ENCODE results near the gene PLIN3. TPM values are rescaled to one million over a fixed set of nuclear protein-coding genes. Genes with fewer than 3 reads are reported as not detected.

Gene PLIN3
- polyA plus RNA-seq (2013, experiment 1 of 2) = 27.5 TPM
- polyA plus RNA-seq (2013, experiment 2 of 2) = 28.8 TPM

- peak within 1 kb of the TSS; percentile 92 for H3K56ac ChIP-seq (ENCODE audit: low read length)
- no peaks in the 10 kb centered on the region for H3K36me3 ChIP-seq (ENCODE audit: control insufficient read depth, insufficient read depth, low read length)
- H3K27me3 ChIP-seq (ENCODE audit: insufficient read depth, low read length, poor library complexity) = no peaks in the 10 kb centered on the region
- H2BK5ac ChIP-seq (ENCODE audit: low read length) = no peak within 1 kb of the TSS
- peak; percentile 95 for DNase-seq
- WGBS (ENCODE audit: extremely low coverage, insufficient coverage, low lambda C conversion rate) = no CpG with 5 or more reads among the region's 46 CpGs
- no peak within 1 kb of the TSS for H4K8ac ChIP-seq (ENCODE audit: low read depth, low read length)
- peak within 1 kb of the TSS; percentile 55 for H3K18ac ChIP-seq (ENCODE audit: low read length)
- no peak within 1 kb of the TSS for H4K5ac ChIP-seq (ENCODE audit: low read length)
- peak within 1 kb of the TSS; percentile 58 for H3K4ac ChIP-seq (ENCODE audit: low read depth, low read length)
- H3K4me3 ChIP-seq (ENCODE audit: low read length) = peak within 1 kb of the TSS; percentile 96
- peak within 1 kb of the TSS; percentile 92 for H3K4me2 ChIP-seq (ENCODE audit: low read length)
- H2BK15ac ChIP-seq (replicated peaks; ENCODE audit: low read depth) = no peak within 1 kb of the TSS
- peaks cover 6% of the 10 kb centered on the region for H3K79me2 ChIP-seq (ENCODE audit: control insufficient read depth, insufficient read depth, low read length)
- no peak within 1 kb of the TSS for H3K23ac ChIP-seq (ENCODE audit: low read length)
- H2AK5ac ChIP-seq (ENCODE audit: low read length) = no peak within 1 kb of the TSS
- peaks cover 4% of the 10 kb centered on the region for H3K4me1 ChIP-seq (ENCODE audit: control insufficient read depth, low read depth, low read length)
- H3K27ac ChIP-seq (ENCODE audit: low read depth, low read length) = peak within 1 kb of the TSS; percentile 1
- peak within 1 kb of the TSS; percentile 88 for H3K9ac ChIP-seq (ENCODE audit: low read length)
- peaks cover 7% of the 10 kb centered on the region for H3K79me1 ChIP-seq (ENCODE audit: low read length)
- peak within 1 kb of the TSS; percentile 1 for H2BK120ac ChIP-seq (ENCODE audit: low read depth, low read length)
These were observed at the start of gene PLIN3 for GRCh38 chr19:4867534-4868285. Gene PLIN3, minus strand, starts transcription at chr19:4867667. Its CDS starts 6,273 bp downstream, at chr19:4861394.

GRCh38 chr19:4916292-4917082, 49.0 kb upstream of the PLIN3 start:
- no peak for DNase-seq
- Histone ChIP-seq H3K18ac (ENCODE audit: low read length) (no peak overlapping the region), H2BK15ac (replicated peaks; ENCODE audit: low read depth) (no peak overlapping the region), H3K9ac (ENCODE audit: low read length) (no peak overlapping the region), H2BK120ac (ENCODE audit: low read depth, low read length) (no peak overlapping the region), H2BK5ac (ENCODE audit: low read length) (no peak overlapping the region), H3K23ac (ENCODE audit: low read length) (no peak overlapping the region), H3K27me3 (ENCODE audit: insufficient read depth, low read length, poor library complexity) (no peaks in the 10 kb centered on the region), H3K27ac (ENCODE audit: low read depth, low read length) (no peak overlapping the region), H4K5ac (ENCODE audit: low read length) (no peak overlapping the region), H3K36me3 (ENCODE audit: control insufficient read depth, insufficient read depth, low read length) (peaks cover 6% of the 10 kb centered on the region), H4K8ac (ENCODE audit: low read depth, low read length) (no peak overlapping the region), H3K79me1 (ENCODE audit: low read length) (peaks cover 20% of the 10 kb centered on the region), H3K4me3 (ENCODE audit: low read length) (no peak overlapping the region), H3K56ac (ENCODE audit: low read length) (no peak overlapping the region), H3K79me2 (ENCODE audit: control insufficient read depth, insufficient read depth, low read length) (peaks cover 55% of the 10 kb centered on the region), H3K4me2 (ENCODE audit: low read length) (no peak overlapping the region), H3K4me1 (ENCODE audit: control insufficient read depth, low read depth, low read length) (no peaks in the 10 kb centered on the region), H3K4ac (ENCODE audit: low read depth, low read length) (no peak overlapping the region), H2AK5ac (ENCODE audit: low read length) (no peak overlapping the region)
- WGBS (ENCODE audit: extremely low coverage, insufficient coverage, low lambda C conversion rate) = no CpG with 5 or more reads among the region's 41 CpGs

- WGBS (ENCODE audit: extremely low coverage, insufficient coverage, low lambda C conversion rate) = no CpG with 5 or more reads among the region's 23 CpGs
- no peaks in the 10 kb centered on the region for H3K27me3 ChIP-seq (ENCODE audit: insufficient read depth, low read length, poor library complexity)
- H2AK5ac ChIP-seq (ENCODE audit: low read length) = no peak overlapping the region
- H2BK120ac ChIP-seq (ENCODE audit: low read depth, low read length) = no peak overlapping the region
- no peak overlapping the region for H3K4me2 ChIP-seq (ENCODE audit: low read length)
- H3K4ac ChIP-seq (ENCODE audit: low read depth, low read length) = no peak overlapping the region
- no peak overlapping the region for H2BK15ac ChIP-seq (replicated peaks; ENCODE audit: low read depth)
- H3K9ac ChIP-seq (ENCODE audit: low read length) = no peak overlapping the region
- no peak overlapping the region for H4K8ac ChIP-seq (ENCODE audit: low read depth, low read length)
- H3K79me1 ChIP-seq (ENCODE audit: low read length) = peaks cover 27% of the 10 kb centered on the region
- H3K4me1 ChIP-seq (ENCODE audit: control insufficient read depth, low read depth, low read length) = no peaks in the 10 kb centered on the region
- H3K56ac ChIP-seq (ENCODE audit: low read length) = no peak overlapping the region
- no peak overlapping the region for H3K27ac ChIP-seq (ENCODE audit: low read depth, low read length)
- H3K4me3 ChIP-seq (ENCODE audit: low read length) = no peak overlapping the region
- H3K79me2 ChIP-seq (ENCODE audit: control insufficient read depth, insufficient read depth, low read length) = peaks cover 64% of the 10 kb centered on the region
- no peak overlapping the region for H3K18ac ChIP-seq (ENCODE audit: low read length)
- peaks cover 4% of the 10 kb centered on the region for H3K36me3 ChIP-seq (ENCODE audit: control insufficient read depth, insufficient read depth, low read length)
- no peak overlapping the region for H2BK5ac ChIP-seq (ENCODE audit: low read length)
- H3K23ac ChIP-seq (ENCODE audit: low read length) = no peak overlapping the region
- peak; percentile 40 for DNase-seq
- H4K5ac ChIP-seq (ENCODE audit: low read length) = no peak overlapping the region
These were observed 47.5 kb upstream of the PLIN3 start for GRCh38 chr19:4914736-4915501.

- no peak overlapping the region for H4K8ac ChIP-seq (ENCODE audit: low read depth, low read length)
- H2AK5ac ChIP-seq (ENCODE audit: low read length) = no peak overlapping the region
- H3K27ac ChIP-seq (ENCODE audit: low read depth, low read length) = no peak overlapping the region
- H3K79me2 ChIP-seq (ENCODE audit: control insufficient read depth, insufficient read depth, low read length) = peaks cover 62% of the 10 kb centered on the region
- no peak overlapping the region for H2BK120ac ChIP-seq (ENCODE audit: low read depth, low read length)
- no peaks in the 10 kb centered on the region for H3K27me3 ChIP-seq (ENCODE audit: insufficient read depth, low read length, poor library complexity)
- no peak overlapping the region for H3K4me2 ChIP-seq (ENCODE audit: low read length)
- DNase-seq = peak; percentile 51
- H3K18ac ChIP-seq (ENCODE audit: low read length) = no peak overlapping the region
- no peak overlapping the region for H3K56ac ChIP-seq (ENCODE audit: low read length)
- H3K23ac ChIP-seq (ENCODE audit: low read length) = no peak overlapping the region
- WGBS (ENCODE audit: extremely low coverage, insufficient coverage, low lambda C conversion rate) = no CpG with 5 or more reads among the region's 24 CpGs
- H3K9ac ChIP-seq (ENCODE audit: low read length) = no peak overlapping the region
- peaks cover 27% of the 10 kb centered on the region for H3K79me1 ChIP-seq (ENCODE audit: low read length)
- H2BK15ac ChIP-seq (replicated peaks; ENCODE audit: low read depth) = no peak overlapping the region
- H3K4me1 ChIP-seq (ENCODE audit: control insufficient read depth, low read depth, low read length) = no peaks in the 10 kb centered on the region
- H2BK5ac ChIP-seq (ENCODE audit: low read length) = no peak overlapping the region
- H3K36me3 ChIP-seq (ENCODE audit: control insufficient read depth, insufficient read depth, low read length) = peaks cover 4% of the 10 kb centered on the region
- H3K4me3 ChIP-seq (ENCODE audit: low read length) = no peak overlapping the region
- no peak overlapping the region for H3K4ac ChIP-seq (ENCODE audit: low read depth, low read length)
- H4K5ac ChIP-seq (ENCODE audit: low read length) = no peak overlapping the region
These were observed 46.7 kb upstream of the PLIN3 start for GRCh38 chr19:4913996-4914735.
